OCI-M1 (cell line): ENCODE data around the gene TNS4.

Experiments used
- DNase-seq: peaks from one replicate; lab custom pipeline; 2025; lab: John Stamatoyannopoulos, UW

TNS4 gene

DNA sequence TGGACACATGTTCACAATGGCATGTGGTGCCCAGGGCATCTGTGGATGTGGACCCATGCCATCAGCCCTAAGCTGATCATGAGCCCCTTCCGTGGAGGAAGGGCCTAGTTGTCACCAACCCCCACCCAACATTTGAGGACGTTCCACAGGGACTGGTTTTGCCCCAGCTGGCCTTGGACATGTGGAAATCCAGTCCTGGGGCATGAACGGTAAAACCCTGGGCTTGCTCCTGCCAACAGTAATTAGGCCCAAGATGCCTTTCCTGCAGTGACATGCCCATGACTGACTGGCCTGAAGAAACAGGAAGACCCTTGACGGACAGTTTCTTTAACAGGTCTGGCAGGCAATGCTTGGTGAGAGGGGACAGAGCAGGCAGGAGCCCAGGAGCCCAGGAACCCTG lies 7.7 kb downstream of the TNS4 start:
- DNase-seq, result no peak

DNA sequence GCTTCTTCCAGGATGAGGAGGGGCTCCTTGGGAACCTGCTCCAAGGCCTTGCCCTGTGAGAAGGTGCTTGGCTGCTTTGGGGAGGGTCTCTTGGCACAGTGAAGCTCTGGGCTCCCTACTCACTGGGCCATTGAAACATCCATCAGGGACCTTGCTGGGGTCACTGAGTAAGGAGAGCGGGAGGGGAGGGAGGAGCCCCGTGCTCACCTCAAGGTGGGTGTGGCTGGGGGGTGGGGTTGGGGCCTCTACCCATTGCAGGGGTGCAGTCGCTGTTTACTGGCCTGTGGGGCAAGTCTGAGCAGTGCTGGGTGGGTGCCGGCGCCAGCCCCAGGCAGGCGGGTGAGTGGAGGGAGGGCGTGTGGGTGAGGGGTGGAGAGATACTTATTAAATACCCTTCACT lies 9.9 kb downstream of the TNS4 start:
- DNase-seq, result no peak

DNA sequence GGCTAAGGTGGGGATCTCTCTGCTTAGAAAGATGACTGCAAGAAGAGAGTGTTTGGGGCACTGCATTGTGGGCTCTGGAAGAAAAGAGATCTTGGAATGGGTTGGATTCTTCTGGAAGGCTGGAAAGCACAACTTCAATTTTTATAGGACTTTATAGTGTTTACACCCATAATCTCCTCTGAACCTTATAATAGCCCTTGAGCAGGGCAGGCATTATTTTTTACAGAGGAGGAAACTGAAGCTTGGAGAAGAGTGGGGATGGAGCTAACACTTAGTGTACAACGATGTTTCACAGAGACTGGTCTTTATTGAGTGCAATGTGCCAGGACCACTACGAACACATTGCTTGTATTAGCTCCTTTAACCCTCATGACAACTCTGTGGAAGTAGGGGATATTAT lies 10.4 kb downstream of the TNS4 start:
- no peak for DNase-seq

DNA sequence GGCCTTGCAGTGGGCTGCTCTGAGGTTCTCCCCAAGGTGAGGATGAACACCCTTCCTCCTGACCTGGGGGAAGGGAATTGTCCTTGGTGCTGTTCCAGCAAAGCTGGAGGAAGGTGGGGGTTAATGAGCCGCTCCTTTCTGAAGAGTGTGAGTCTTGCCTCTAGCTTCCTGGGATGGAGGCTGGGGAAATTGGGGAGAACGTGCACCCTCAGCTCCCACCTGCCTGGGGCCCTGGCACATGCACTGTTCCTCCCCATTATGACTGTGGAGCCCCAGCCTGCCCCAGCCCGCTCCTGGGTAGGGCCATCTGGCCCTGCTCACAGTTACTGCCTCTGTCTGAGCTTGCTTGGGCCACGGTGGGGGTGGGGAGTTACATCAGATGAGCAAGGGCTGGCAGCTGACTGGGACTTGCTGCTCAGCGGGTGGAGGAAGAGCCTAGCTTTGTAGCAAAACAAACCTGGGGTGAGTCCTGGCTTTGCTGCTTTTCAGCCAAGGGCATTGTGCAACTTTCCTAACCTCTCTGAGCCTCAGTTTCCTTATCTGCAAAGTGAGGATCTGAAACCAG lies 11.1 kb downstream of the TNS4 start:
- peak; percentile 47 for DNase-seq

- no peak for DNase-seq
Measured at GRCh38 chr17:40487371-40488020, 13.9 kb downstream of the TNS4 start.

DNA sequence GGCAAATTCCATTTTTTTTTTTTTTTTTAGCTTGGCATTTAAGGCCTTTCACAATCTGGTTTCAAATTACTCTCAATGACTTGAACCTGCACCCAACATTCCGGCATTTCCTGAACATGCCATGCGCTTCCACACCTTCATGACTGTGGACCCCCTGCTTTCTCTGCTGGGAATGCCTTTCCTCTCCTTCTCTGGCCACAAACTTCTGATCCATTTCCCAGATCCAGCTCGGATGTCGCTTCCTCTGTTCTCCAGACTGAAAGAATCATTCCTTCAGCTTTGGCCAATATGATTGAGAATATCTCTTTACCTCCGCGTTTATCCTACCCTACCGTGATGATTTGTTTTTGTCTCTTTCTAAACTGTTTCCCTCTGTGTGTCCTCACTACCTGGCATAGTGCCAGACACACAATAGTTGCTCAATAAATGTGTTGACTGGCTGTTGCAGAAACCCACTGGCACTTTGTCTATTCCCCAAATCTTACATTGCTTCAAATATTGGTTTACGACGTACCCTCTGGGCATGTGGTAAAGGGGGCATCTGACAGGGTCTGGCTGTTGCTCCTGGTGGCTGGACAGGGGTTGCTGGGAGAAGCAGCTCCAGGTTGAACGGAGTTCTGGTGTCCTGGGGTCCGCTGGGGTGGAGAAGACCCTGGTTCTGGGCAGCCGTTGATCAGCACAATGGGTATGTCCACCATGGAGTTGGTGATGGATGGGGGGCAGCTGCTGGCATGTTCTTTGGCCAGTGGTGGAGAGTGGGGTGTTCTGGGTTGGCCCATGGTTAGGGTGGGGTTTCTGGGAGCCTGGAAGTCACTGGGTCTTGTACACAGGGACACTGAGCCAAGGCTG lies 14.7 kb downstream of the TNS4 start:
- peak; percentile 8 for DNase-seq

DNA sequence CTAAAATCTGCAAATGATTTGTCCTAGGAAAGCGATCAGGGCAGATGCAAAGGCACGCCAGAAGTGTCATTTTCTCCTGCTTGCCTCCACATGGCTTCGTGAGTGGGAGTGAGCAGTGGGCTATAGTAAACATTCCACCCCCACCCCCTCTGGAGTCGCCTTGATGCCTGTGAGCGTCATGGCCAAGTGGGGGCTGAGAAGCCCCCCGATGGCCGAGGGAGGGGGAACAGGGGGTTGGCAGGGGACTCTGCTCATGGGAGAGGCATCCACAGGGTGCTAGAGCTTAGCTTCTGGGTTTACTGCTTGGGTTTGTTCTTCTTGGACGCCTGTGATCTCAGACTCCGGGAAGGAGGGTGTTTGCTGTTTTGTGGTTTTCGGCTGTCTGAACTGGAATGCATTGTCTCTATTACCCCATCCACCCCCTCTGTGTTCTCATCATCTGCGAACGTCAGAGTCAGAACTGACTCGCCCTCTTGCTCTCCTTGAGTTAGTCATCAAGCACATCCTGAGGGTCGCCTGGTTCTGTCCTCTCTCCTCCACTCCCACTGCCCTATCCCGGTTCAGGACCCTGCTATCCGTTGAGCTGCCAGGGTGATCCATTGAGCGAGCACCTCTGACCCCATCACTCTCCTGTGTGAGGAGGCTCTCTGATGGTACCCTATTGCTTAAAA lies 15.4 kb downstream of the TNS4 start:
- peak; percentile 10 for DNase-seq

GRCh38 chr17:40484973-40485530 lies 16.4 kb downstream of the TNS4 start:
- no peak for DNase-seq

DNA sequence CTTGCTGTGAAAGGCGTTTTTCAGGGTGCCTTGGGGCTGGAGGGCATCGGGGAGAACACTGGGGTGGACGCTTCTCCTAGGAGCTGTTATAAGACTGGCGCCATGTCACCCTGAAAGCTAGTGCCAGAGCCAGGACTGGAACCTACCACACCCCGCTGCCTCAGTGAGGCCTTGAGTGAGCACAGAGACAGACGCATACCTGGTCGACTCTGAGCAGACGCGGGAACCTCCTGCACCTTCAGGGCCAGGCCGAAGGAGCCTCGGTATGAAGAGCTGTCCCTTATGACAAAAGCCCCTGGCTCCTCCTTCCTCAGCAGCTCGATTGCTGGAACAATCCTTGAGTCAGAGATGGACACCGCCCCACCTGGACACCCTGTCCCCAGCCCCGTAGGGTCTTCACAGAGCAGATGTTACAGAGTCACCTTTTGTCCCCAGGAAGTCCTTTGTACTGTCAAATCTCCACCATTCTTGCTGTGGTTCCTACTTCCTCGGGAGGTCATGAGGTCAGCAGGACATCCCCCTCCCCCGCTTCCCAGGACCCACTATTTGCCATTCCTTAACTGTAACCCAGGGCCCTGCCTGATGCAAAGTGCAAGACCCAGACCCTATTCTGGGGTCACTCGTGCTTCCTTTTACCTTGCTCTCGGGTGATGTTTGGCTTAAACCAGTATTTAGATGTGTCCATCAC lies 17.0 kb downstream of the TNS4 start:
- DNase-seq, result no peak

GRCh38 chr17:40483679-40484078 lies 17.7 kb downstream of the TNS4 start:
- no peak for DNase-seq

DNA sequence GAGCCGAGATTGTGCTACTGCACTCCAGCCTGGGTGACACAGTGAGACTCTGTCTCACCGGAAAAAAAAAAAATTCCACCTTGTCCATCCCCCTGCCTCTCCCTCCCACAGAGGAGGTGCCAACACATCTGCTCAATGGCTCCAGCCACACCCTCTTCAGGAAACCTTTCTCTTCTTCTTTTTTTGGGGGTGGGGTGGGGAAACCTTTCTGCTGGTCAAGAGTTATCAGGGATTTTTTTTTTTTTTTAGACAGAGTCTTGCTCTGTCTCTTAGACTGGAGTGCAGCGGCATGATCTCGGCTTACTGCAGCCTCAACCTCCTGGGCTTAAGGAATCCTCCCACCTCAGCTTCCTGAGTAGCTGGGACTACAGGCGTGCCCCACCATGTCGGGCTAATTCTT lies 18.7 kb downstream of the TNS4 start:
- DNase-seq, result no peak

GRCh38 chr17:40481106-40481505 lies 20.3 kb downstream of the TNS4 start:
- no peak for DNase-seq

DNA sequence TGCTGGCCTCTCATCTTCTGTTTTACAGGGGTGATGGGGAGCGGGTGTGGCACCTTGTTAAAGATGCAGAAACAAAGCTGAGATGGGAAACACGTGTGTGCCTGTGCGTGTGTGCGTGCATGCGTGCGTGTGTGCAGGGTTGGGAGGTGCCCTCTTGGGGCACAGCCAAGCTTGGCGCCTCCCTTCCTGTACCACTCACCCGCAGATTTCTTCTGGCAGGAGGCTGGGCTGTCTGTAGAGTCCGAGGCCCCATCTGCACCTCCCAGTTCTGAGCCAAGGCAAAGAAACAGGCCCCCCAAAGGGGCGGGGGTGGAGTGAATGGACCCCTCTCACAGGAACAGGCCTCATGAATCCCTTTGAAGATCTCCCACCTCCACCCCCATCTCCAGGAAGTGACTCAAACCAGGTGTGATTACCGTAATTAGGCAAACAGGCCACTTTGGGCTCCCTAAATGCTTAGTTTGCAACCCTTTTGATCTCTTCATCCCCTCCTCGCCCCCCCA lies 20.9 kb downstream of the TNS4 start:
- no peak for DNase-seq

DNA sequence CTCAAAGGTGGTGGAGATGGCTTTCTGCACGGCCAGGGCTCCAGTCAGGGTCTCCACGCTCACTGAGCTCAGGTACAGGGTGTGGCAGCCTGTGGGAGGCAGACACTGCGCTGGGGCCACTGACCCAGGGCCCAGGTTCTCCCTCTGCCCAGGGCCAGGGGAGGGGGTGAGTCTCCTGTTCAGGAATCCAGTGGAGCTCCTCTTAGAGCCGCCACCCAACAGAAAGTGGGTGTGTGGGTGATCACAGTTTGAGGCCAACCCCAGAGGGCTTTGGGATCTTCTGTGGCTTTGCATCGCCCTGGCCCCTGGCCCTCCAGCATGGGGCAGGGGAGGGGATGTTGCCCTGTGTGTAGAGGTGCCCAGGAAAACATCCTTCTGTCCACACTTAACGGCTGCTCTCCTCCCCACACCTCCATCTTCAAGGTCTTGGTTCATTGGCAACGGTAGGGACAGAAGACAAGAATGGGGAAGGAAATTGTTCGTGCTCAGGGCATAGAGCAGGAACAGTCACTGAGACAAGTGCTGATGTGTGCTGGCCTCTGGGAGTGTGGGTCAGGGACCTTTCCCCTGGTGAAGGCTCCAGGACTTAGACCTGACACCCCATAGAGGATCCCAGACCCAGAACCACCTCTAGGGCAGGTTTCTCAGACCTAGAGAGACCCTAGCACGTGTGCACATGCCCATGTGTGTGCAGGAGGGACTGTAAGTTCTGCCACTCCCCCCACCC lies 21.5 kb downstream of the TNS4 start:
- DNase-seq, result no peak

DNA sequence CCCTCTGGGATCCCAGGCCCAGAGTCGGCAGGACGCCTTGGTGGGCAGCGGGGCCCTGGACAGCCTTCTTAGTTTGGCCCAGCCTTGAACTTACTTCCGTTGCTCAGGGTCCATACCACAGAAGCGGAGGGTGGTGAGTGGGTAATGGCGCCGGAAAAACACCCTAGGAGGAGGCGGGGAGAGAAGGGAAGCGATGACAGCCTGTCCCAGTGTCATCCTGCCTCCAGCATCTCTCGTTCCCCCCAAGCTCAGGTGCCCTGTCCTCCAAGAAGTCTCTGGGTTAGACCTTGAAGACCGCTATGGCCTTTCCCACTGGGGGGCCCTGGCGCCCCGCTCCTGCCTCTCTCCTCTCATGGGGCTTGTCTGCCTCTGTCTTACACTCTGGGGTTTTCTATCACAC lies 22.9 kb downstream of the TNS4 start:
- DNase-seq, result no peak

DNA sequence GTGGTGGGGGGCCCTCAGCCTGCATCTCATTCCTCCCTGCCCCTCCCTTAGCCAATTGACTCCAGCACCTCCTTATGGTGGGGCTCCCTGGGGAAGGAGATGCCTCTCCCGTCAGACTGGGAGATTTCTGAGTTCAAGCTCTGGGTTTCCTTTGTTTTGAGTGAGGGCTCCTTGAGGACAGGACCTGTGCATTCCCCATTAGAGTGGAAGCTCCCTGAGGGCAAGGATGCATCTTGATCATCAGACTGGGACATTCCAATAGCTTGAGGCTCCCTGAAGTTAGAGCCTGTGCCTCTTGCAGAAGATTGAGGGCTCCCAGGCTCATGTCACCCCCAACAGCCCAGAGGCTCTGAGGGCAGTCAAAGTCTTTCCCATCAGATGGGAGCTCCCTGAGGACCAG lies 23.6 kb downstream of the TNS4 start:
- no peak for DNase-seq

GRCh38 chr17:40475234-40475908 lies 26.1 kb downstream of the TNS4 start:
- DNase-seq, result no peak

GRCh38 chr17:40474419-40475002 lies 26.9 kb downstream of the TNS4 start:
- DNase-seq, result no peak

DNA sequence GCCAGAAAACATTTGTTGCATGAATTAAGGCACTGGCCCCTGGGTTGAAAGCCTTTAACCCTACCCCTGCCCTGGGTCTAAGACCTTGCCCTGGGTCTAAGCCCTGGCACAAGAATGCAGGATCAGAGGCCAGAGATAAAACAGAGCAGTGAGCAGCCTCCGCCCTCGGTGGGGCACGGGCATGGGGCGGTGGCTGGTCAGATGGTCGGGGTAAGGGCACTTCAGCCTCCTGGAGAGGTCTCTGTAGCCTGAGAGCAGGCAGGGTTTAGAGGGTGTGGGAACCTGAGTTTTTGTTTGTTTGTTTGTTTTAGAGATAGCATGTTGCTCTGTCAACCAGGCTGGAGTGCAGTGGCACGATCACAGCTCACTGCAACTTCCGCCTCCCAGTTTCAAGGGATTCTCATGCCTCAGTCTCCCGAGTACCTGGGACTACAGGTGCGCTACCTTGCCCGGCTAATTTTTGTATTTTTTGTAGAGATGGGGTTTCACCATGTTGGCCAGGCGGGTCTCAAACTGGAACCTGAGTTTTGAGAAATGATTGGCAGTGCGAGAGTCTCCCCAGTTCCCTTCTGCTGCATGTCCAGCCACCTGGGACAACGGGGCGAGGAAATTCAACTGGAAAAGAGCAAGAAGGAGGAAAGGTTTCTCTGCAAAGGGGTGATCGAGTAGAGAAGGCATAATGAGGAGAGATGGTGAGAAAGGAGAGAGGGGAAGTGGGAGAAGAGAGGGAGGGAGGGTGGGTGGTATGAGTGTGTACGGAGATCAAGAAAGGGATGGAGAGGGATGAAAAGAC lies 27.7 kb downstream of the TNS4 start:
- no peak for DNase-seq
